ENCODE data around the gene FCGR3A. TPM values are rescaled to one million over a fixed set of nuclear protein-coding genes. Genes with fewer than 3 reads are reported as not detected.

Gene FCGR3A
- total RNA-seq, 4 donors from 2014 or later: 2.2 to 16.2 (median 6.7) TPM

DNA sequence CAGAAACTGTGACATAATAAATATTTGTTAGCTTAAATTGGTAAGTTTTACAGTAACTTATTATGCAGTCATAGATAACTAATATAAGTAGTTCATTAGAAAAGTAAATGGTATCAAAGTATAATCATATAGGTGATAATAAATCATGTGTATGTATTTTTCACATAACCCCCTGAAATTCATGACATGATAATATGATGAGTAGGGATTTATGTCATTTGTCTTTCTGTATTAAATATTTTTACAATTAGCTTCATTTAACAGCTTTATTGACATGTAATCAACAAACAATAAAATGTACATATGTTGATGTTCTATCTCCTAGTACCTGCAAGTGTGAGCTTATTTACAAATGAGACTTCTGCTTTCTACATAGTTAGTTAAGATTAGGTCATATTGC lies 54.1 kb downstream of the FCGR3A start:
- Histone ChIP-seq H3K4me1 (no peaks in the 10 kb centered on the region), H3K9me3 (no peaks in the 10 kb centered on the region), H3K36me3 (no peaks in the 10 kb centered on the region), H3K27ac (no peak overlapping the region), H3K4me3 (no peak overlapping the region), H3K27me3 (no peaks in the 10 kb centered on the region)
- intact Hi-C loops (cut with DNase I; ENCODE audit: low total_unique reads): no loop called here
- TF ChIP-seq, protein P1, sequence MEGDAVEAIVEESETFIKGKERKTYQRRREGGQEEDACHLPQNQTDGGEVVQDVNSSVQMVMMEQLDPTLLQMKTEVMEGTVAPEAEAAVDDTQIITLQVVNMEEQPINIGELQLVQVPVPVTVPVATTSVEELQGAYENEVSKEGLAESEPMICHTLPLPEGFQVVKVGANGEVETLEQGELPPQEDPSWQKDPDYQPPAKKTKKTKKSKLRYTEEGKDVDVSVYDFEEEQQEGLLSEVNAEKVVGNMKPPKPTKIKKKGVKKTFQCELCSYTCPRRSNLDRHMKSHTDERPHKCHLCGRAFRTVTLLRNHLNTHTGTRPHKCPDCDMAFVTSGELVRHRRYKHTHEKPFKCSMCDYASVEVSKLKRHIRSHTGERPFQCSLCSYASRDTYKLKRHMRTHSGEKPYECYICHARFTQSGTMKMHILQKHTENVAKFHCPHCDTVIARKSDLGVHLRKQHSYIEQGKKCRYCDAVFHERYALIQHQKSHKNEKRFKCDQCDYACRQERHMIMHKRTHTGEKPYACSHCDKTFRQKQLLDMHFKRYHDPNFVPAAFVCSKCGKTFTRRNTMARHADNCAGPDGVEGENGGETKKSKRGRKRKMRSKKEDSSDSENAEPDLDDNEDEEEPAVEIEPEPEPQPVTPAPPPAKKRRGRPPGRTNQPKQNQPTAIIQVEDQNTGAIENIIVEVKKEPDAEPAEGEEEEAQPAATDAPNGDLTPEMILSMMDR (IDR thresholded peaks at IDR 0.05): no peak
- TF ChIP-seq POLR2A (IDR thresholded peaks at IDR 0.05): no peak
- DNase-seq: no peak

DNA sequence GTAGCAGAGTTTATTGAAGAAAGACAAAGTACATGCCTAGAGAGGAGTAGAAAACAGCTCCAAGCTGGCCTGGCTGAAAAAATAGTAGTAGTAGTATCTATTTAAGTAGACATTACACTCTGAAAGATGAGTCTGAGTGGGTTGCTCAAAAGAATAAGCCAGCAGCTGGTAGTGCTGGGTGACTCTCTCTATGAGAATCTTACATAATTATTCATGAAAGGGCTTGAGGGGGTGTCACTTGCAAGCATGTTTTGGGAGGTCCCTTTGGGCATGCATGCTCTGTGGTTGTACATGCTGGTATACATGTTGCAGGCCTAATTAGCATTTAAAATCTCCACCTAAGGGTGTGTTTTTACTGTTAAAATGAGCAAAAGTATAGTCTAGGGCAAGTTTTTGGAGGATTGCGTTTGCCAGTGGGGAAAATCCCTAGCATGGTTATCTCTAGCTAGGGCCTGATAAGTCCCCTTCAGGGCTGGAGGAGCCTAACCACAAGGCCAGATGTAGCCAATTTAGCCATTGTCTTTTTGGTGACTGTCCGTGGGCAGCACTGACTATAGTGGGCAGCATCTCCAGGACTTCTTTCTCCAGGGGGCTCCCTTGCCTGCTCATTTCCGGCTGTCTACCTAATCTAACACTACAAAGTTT lies 55.4 kb downstream of the FCGR3A start:
- no peaks in the 10 kb centered on the region for H3K4me1 ChIP-seq
- no peaks in the 10 kb centered on the region for H3K27me3 ChIP-seq
- no peaks in the 10 kb centered on the region for H3K36me3 ChIP-seq
- no peak for DNase-seq
- intact Hi-C loops (cut with DNase I; ENCODE audit: low total_unique reads): no loop called here
- H3K4me3 ChIP-seq: no peak overlapping the region
- H3K9me3 ChIP-seq: no peaks in the 10 kb centered on the region
- TF ChIP-seq, protein P1 (IDR thresholded peaks at IDR 0.05): no peak
- TF ChIP-seq POLR2A (IDR thresholded peaks at IDR 0.05): no peak
- no peak overlapping the region for H3K27ac ChIP-seq

DNA sequence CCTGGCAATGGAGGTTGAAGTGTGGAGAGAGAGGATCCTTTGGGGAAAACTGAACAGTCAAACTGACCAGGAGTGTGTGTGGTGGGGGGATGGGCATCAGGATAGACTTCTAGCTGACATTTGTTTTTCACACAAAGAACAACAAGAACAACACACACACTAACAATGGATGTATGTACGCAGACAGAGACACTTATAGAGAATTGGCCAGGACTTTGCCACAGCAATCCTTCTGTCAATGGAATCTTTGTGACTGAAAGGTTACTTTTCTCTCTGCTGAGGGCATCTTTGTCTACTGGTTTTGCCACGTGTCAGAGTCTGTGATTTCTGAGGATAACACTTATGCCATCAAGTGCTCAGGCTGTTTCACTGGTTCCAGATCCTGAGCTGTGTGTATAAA lies 56.8 kb downstream of the FCGR3A start:
- no peak for DNase-seq
- TF ChIP-seq, protein P1 (IDR thresholded peaks at IDR 0.05): no peak
- no peak for TF ChIP-seq POLR2A (IDR thresholded peaks at IDR 0.05)
- H3K4me3 ChIP-seq: no peak overlapping the region
- H3K36me3 ChIP-seq: no peaks in the 10 kb centered on the region
- no peaks in the 10 kb centered on the region for H3K9me3 ChIP-seq
- no peaks in the 10 kb centered on the region for H3K27me3 ChIP-seq
- intact Hi-C loops (cut with DNase I; ENCODE audit: low total_unique reads): no loop called here
- H3K4me1 ChIP-seq: no peaks in the 10 kb centered on the region
- no peak overlapping the region for H3K27ac ChIP-seq

Other genes with a start within 250 kb of the FCGR3A start
- gene MPZ, start 239.8 kb downstream of the FCGR3A start, total RNA-seq: 10 to 100 TPM in 1 of 4 donors, 1 to 10 TPM in 1, not detected in 2; 2.2 to 10.7 TPM
- gene SDHC, start 235.4 kb downstream of the FCGR3A start, total RNA-seq: 100 to 1,000 TPM in 1 of 4 donors, 10 to 100 TPM in 3; 28.5 to 127 (median 55.8) TPM
- not detected for gene CFAP126, start 181.9 kb downstream of the FCGR3A start, total RNA-seq
- gene FCGR2A, start 44.4 kb downstream of the FCGR3A start, total RNA-seq: 10 to 100 TPM; 11.5 to 57.6 (median 20.2) TPM
- gene HSPA6, start 25.3 kb downstream of the FCGR3A start, total RNA-seq: 1 to 10 TPM in 1 of 4 donors, under 1 TPM in 2, not detected in 1; 0.55 to 1.2 (median 0.77) TPM
- 1 to 10 TPM in 1 of 4 donors, under 1 TPM in 1, not detected in 2; 0.26 to 1.1 TPM for gene FCGR3B, start 81.4 kb upstream of the FCGR3A start, total RNA-seq
- gene FCGR2B, start 113.3 kb upstream of the FCGR3A start, total RNA-seq: 10 to 100 TPM in 1 of 4 donors, 1 to 10 TPM in 2, under 1 TPM in 1; 0.59 to 14.1 (median 3.2) TPM
- gene FCRLA, start 157.4 kb upstream of the FCGR3A start, total RNA-seq: under 1 TPM in 1 of 4 donors, not detected in 3; 0.41 TPM
- gene FCRLB, start 171.7 kb upstream of the FCGR3A start, total RNA-seq: under 1 TPM in 3 of 4 donors, not detected in 1; 0.26 to 0.52 (median 0.35) TPM
- 10 to 100 TPM; 16.4 to 62.7 (median 29.3) TPM for gene DUSP12, start 200.0 kb upstream of the FCGR3A start, total RNA-seq
- gene ATF6, start 216.5 kb upstream of the FCGR3A start, total RNA-seq: 10 to 100 TPM; 16.2 to 37.7 (median 30.0) TPM